ENCODE measurements around the gene LRRC55.

LRRC55 gene

GRCh38 chr11:57239348-57239747 is 57.6 kb downstream of the LRRC55 start:
- DNase-seq, result no peak

DNA sequence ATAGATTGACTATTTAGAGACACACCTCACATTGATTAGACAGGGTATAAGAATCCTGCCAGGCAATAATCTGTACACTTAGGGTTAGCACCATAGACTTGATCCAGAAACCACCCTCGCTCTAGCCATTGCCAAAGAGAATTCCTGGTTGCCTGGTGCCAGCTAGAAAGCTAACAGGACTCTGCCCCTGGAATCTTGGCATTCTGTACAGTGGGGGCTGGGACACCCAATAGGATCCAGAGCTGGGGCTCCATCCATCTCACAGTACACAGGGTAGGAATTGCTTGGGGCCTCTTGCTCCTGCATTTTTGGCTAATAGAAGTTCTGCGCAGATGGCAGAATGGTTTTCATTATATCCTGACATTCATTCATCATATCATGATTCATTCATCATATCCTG is 58.3 kb downstream of the LRRC55 start:
- DNase-seq, result no peak

DNA sequence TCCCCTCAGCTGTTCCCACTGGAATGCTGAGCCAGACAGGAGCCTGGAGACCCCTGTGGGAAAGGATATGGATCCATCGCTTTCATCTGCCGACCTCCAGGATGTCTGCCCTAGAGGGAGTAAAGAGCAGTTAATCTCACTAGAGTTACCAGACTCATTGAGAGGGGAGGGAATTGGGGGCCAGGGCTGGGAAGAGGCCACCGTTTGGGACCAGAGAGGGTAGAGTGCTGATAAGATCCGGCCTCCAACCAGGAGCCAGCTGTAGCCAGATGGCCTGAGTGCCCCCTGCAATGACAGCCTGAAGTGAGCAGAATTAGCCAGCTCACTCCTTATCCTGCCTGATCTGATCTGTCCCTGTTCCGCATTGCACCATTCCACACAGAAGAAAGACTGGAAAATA is 59.0 kb downstream of the LRRC55 start:
- no peak for DNase-seq
